GM19193 (cell line): ENCODE measurements around the gene VARS1.

Experiments
- POLR2A ChIP-seq: IDR thresholded peaks from 4 replicates; pipeline ENCODE4 v1.6.1; 2011; ENCODE audit not compliant: insufficient read depth, insufficient read length; ENCODE audit errors: extremely low read depth

The VARS1 gene

GRCh38 chr6:31794866-31795615 is 511 bp downstream of the VARS1 start:
- no peak for TF ChIP-seq POLR2A

DNA sequence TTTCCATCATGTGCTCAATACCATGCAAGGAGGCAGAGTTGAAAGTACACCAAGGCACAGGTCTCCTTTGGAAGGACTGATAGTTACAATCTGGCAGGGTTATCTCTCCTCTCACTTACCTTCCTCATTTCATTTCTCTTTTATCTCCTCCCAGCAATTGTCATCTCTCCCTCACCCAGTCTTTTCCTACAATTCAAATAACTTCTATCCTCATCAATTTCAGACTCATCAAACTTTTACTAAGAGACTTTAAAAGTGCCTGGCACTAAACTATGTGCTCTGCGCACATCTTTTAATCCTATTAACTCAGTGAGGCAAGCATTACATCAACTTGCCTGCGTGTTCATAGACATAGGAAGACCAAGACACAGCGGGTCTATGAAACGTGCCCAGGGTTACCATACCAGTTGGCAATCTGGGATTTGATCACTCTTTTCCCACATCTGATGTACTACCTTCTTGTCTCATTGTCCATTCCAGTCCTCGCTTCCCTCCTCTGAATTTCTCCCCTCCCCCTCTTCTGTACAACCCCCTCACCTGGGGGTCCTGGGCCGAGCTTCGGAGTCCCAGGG is 1.2 kb downstream of the VARS1 start:
- TF ChIP-seq POLR2A, result no peak

- TF ChIP-seq POLR2A, result no peak
Observed at GRCh38 chr6:31792761-31793171, 2.8 kb downstream of the VARS1 start.

GRCh38 chr6:31792090-31792374 is 3.5 kb downstream of the VARS1 start:
- no peak for TF ChIP-seq POLR2A

GRCh38 chr6:31791324-31792089 is 4.0 kb downstream of the VARS1 start:
- no peak for TF ChIP-seq POLR2A

DNA sequence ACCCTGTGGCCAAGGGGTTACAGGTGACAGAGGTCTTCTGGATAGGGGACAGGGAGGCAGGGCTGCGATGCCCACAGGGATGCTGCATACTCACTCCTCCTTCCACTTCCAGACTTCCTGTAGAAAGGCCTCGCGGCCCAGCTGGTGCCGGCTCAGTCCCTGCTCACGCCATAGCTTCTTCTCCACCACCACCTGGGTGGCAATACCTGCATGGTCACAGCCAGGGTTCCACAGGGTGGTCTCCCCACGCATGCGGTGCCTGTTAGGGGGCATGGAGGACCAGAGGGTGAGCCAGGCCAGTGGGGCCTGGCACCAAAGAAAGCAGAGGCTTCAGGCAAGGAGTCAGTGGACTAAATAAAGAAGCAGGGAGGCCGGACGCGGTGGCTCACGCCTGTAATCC is 10.1 kb downstream of the VARS1 start:
- TF ChIP-seq POLR2A, result no peak

GRCh38 chr6:31784098-31784925 is 11.2 kb downstream of the VARS1 start:
- TF ChIP-seq POLR2A, result no peak

- TF ChIP-seq POLR2A, result no peak
Observed at GRCh38 chr6:31782126-31782855, 13.3 kb downstream of the VARS1 start.

- TF ChIP-seq POLR2A, result no peak
Observed at GRCh38 chr6:31781244-31782125, 14.1 kb downstream of the VARS1 start.

GRCh38 chr6:31780507-31781243 is 14.9 kb downstream of the VARS1 start:
- TF ChIP-seq POLR2A, result no peak

DNA sequence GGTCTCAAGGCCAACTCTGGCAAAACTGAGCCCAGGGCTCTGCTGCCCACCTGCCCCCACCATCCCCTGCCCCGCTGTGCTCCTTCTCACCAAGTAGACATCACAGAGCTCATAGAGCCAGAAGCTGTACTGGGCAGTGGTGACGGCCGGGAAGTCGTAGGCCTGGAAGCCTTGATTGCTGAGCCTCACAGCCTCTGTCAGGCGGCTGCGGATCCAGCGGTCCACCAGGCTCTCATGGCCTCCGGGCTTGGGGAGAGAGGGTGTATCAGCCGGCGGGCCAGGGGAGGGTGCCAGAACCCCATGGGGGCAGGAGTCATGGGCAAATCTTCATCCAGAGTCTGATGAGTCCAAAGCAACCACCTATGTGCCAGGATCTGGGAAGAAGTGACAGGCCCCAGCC is 15.6 kb downstream of the VARS1 start:
- no peak for TF ChIP-seq POLR2A

DNA sequence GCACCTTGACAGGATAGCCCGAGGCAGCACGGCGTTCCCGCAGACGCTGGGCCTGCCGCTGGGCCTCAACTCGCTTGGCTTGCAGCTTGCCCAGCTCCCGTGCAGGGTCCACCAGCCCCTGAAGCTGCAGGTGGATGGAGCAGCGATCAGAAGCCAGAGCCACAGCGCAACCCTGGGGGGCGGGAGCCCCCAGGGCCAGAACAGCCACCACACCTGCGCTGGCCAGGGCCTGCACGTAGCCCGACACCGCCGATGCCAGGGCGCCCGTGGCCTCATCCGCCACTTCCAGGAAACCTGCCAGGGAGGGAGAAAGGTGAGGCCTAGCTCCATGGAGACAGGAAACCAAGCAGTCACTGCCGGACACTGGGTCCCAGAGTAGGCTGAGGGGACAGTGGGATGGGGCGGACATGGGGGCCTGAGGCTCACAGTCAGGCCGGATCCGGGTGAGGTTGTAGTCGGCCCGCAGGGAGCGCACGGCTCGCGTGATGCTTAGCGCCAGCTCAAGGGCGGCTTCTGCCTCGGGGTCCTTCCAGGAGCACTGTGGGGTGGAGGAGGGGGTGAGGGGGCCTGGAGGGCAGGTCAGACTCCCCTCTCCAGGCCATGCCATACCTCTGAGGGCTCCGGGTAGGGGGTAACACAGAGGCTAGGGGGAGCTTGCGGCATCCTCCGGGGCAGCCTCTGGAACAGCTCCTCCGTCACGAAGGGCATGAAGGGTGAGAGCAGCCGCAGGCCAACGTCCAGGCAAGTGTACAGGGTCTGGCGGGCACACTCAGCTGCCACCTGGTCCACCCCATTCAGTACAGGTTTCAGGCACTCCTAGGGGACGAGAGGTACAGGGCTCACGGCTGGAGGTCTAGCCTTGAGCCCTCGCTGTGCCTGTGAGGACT is 16.3 kb downstream of the VARS1 start:
- TF ChIP-seq POLR2A, result no peak
